SK-N-SH (cell line): ENCODE data around the gene RPAP3. TPM values are rescaled to one million over a fixed set of nuclear protein-coding genes. Genes with fewer than 3 reads are reported as not detected.

Experiments used
- CTCF ChIA-PET: fragments of 300-600, 350-600 bp; formaldehyde crosslinking; extraction: SDS; loops from one replicate; lab custom pipeline; 2021; lab: Yijun Ruan, JAX
- POLR2A ChIA-PET: fragments of 350-600 bp; sonication (Branson Sonifier 250); formaldehyde crosslinking; extraction: SDS; loops from one replicate; lab custom pipeline; 2020; ENCODE audit warnings: antibody characterized with exemption, inconsistent platforms; lab: Yijun Ruan, JAX
- DNase-seq: peaks from one replicate; pipeline ENCODE4 v3.0.0; 2012
- H2AFZ ChIP-seq: fragments of 200-600 bp; sonication (generic); 2 replicates; pipeline ENCODE4 v1.8.1; 2016; ENCODE audit warnings: antibody characterized with exemption, mild to moderate bottlenecking, low read depth
- H3F3A ChIP-seq: fragments of 200-600 bp; sonication (generic); replicated peaks from 2 replicates; pipeline ENCODE3; 2016; ENCODE audit warnings: antibody characterized with exemption, mild to moderate bottlenecking; ENCODE audit not compliant: insufficient read depth
- H3K27ac ChIP-seq, 2 experiments: fragments of 200-500 bp in 1 of 2; fragments of 200-600 bp in 1 of 2; sonication (Bioruptor generic) in 1 of 2; sonication (generic), shearing (Covaris generic) in 1 of 2; 2 replicates each; pipeline versions ENCODE4 v1.5.1 to v1.6.1; 2014 to 2016; ENCODE audit warnings: low read depth in 2 of 2, inconsistent platforms in 1 of 2, low read length in 1 of 2, mild to moderate bottlenecking in 1 of 2, mixed read lengths in 1 of 2
- H3K27me3 ChIP-seq: fragments of 200-600 bp; sonication (generic), shearing (Covaris generic); 2 replicates; pipeline ENCODE4 v1.6.1; 2016; ENCODE audit warnings: mixed run types; ENCODE audit not compliant: insufficient read depth
- H3K36me3 ChIP-seq, 2 experiments: fragments of 200-500 bp in 1 of 2; fragments of 200-600 bp in 1 of 2; sonication (Bioruptor generic) in 1 of 2; sonication (generic) in 1 of 2; replicated peaks in 1 of 2; 2 replicates each; pipeline versions ENCODE3 to v1.5.1; 2014 to 2016; ENCODE audit warnings: low read length in 1 of 2, mild to moderate bottlenecking in 1 of 2; ENCODE audit not compliant: insufficient read depth in 2 of 2, control insufficient read depth in 1 of 2
- H3K4me1 ChIP-seq, 2 experiments: fragments of 200-500 bp in 1 of 2; fragments of 200-600 bp in 1 of 2; sonication (Bioruptor generic) in 1 of 2; sonication (generic), shearing (Covaris generic) in 1 of 2; 2 replicates each; pipeline versions ENCODE4 v1.5.1 to v1.6.1; 2014 to 2016; ENCODE audit warnings: low read depth in 1 of 2, low read length in 1 of 2, mixed run types in 1 of 2; ENCODE audit not compliant: insufficient read depth in 2 of 2, control insufficient read depth in 1 of 2
- H3K4me2 ChIP-seq: fragments of 200-600 bp; sonication (generic), shearing (Covaris generic); 2 replicates; pipeline ENCODE4 v1.6.1; 2017; ENCODE audit warnings: mixed run types
- H3K4me3 ChIP-seq, 2 experiments: fragments of 200-500 bp in 1 of 2; fragments of 200-600 bp in 1 of 2; sonication (Bioruptor generic) in 1 of 2; sonication (generic), shearing (Covaris generic) in 1 of 2; 2 replicates each; pipeline versions ENCODE4 v1.5.1 to v1.8.1; 2014 to 2016; ENCODE audit warnings: low read depth in 2 of 2, inconsistent platforms in 1 of 2, low read length in 1 of 2, mild to moderate bottlenecking in 1 of 2, mixed read lengths in 1 of 2, moderate library complexity in 1 of 2
- H3K79me2 ChIP-seq: fragments of 200-600 bp; sonication (generic); 2 replicates; pipeline ENCODE4 v1.8.1; 2017; ENCODE audit warnings: mild to moderate bottlenecking; ENCODE audit not compliant: insufficient read depth
- H3K9ac ChIP-seq: fragments of 200-600 bp; sonication (generic); 2 replicates; pipeline ENCODE4 v1.6.1; 2017; ENCODE audit warnings: mixed run types
- H3K9me2 ChIP-seq: fragments of 200-600 bp; sonication (generic); 2 replicates; pipeline ENCODE4 v1.6.1; 2017; ENCODE audit warnings: mixed run types
- H3K9me3 ChIP-seq: fragments of 200-600 bp; sonication (generic); 2 replicates; pipeline ENCODE4 v1.6.1; 2017; ENCODE audit warnings: mixed run types, mild to moderate bottlenecking, moderate library complexity
- H4K20me1 ChIP-seq: fragments of 200-600 bp; sonication (generic); 2 replicates; pipeline ENCODE4 v1.6.1; 2017; ENCODE audit warnings: mild to moderate bottlenecking, mixed run types; ENCODE audit not compliant: insufficient read depth
- CHD2 ChIP-seq: fragments of 150-350 bp; IDR thresholded peaks from 2 replicates; pipeline ENCODE4 v1.6.1; 2018; ENCODE audit warnings: low read length; ENCODE audit not compliant: partially characterized antibody
- ELF1 ChIP-seq: IDR thresholded peaks from 2 replicates; pipeline ENCODE4 v1.4.0; 2012
- EP300 ChIP-seq, 2 experiments: IDR thresholded peaks; 2 replicates each; pipeline versions ENCODE4 v1.4.0 to v1.6.1; 2012; ENCODE audit warnings: borderline replicate concordance in 1 of 2, low read depth in 1 of 2, low read length in 1 of 2
- EZH2phosphoT487 ChIP-seq: fragments of 200-600 bp; sonication (generic); IDR thresholded peaks from 2 replicates; pipeline ENCODE4 v1.6.1; 2017; ENCODE audit warnings: low read depth, mixed run types, mild to moderate bottlenecking, antibody characterized with exemption, moderate library complexity, borderline replicate concordance
- FOXJ3 ChIP-seq: sonication (generic); formaldehyde crosslinking; IDR thresholded peaks from 2 replicates; pipeline ENCODE4 v1.5.1; 2020; ENCODE audit warnings: mild to moderate bottlenecking, missing genetic modification reagents
- FOXM1 ChIP-seq: IDR thresholded peaks from 2 replicates; pipeline ENCODE4 v1.4.0; 2012; ENCODE audit warnings: low read depth, mild to moderate bottlenecking
- GABPA ChIP-seq: IDR thresholded peaks from 2 replicates; pipeline ENCODE4 v1.4.0; 2012; ENCODE audit warnings: low read depth, mild to moderate bottlenecking
- JUND ChIP-seq: IDR thresholded peaks from 2 replicates; pipeline ENCODE4 v1.4.0; 2012
- MAX ChIP-seq: IDR thresholded peaks from 2 replicates; pipeline ENCODE4 v1.4.0; 2012; ENCODE audit warnings: low read depth
- MEF2A ChIP-seq: IDR thresholded peaks from 2 replicates; pipeline ENCODE4 v1.4.0; 2012; ENCODE audit warnings: low read depth, borderline replicate concordance
- MXI1 ChIP-seq: IDR thresholded peaks from 2 replicates; pipeline ENCODE4 v1.6.1; 2012; ENCODE audit warnings: mild to moderate bottlenecking, low read depth, low read length, improper control_type of control experiment
- NFIC ChIP-seq: IDR thresholded peaks from 2 replicates; pipeline ENCODE4 v1.4.0; 2012; ENCODE audit warnings: borderline replicate concordance
- RAD21 ChIP-seq: IDR thresholded peaks from 2 replicates; pipeline ENCODE4 v1.6.1; 2012; ENCODE audit warnings: mild to moderate bottlenecking, low read length
- RCOR1 ChIP-seq: fragments of 150-350 bp; IDR thresholded peaks from 2 replicates; pipeline ENCODE4 v1.6.1; 2017; ENCODE audit warnings: antibody characterized with exemption, low read length
- RFX5 ChIP-seq: IDR thresholded peaks from 2 replicates; pipeline ENCODE4 v1.6.1; 2012; ENCODE audit warnings: mild to moderate bottlenecking, improper control_type of control experiment, low read length
- RXRA ChIP-seq: IDR thresholded peaks from 2 replicates; pipeline ENCODE4 v1.4.0; 2012; ENCODE audit warnings: low read depth, mild to moderate bottlenecking, borderline replicate concordance
- SIN3A ChIP-seq: IDR thresholded peaks from 2 replicates; pipeline ENCODE4 v1.6.1; 2012; ENCODE audit warnings: low read depth, mild to moderate bottlenecking, low read length, moderate library complexity, borderline replicate concordance
- SMC3 ChIP-seq: IDR thresholded peaks from 2 replicates; pipeline ENCODE4 v1.6.1; 2012; ENCODE audit warnings: low read depth, low read length, improper control_type of control experiment
- TCF12 ChIP-seq: IDR thresholded peaks from 2 replicates; pipeline ENCODE4 v1.4.0; 2012
- TEAD4 ChIP-seq: IDR thresholded peaks from 2 replicates; pipeline ENCODE4 v1.4.0; 2012; ENCODE audit warnings: mild to moderate bottlenecking, borderline replicate concordance; ENCODE audit not compliant: insufficient read depth
- USF1 ChIP-seq: IDR thresholded peaks from 2 replicates; pipeline ENCODE4 v1.4.0; 2012; ENCODE audit warnings: low read depth, borderline replicate concordance
- YY1 ChIP-seq: IDR thresholded peaks from 2 replicates; pipeline ENCODE4 v1.4.0; 2012; ENCODE audit warnings: low read depth, mild to moderate bottlenecking
- WGBS: methylation state at CpG from one replicate; pipeline ENCODE4 v1.1.6; 2017; ENCODE audit warnings: low lambda C conversion rate; 5-methylcytosine and 5-hydroxymethylcytosine counted together
- polyA plus RNA-seq, 3 experiments: library from polyadenylated mRNA; depleted of rRNA; stranded (reverse); fragments of >200 nt; gene quantifications; 2 replicates each; pipeline ENCODE4 v1.2.3, GENCODE V29; 2012
- TF ChIP-seq, protein P1 (sequence below): IDR thresholded peaks from 2 replicates; pipeline ENCODE4 v1.6.1; 2012; ENCODE audit warnings: mild to moderate bottlenecking, low read depth, low read length, moderate library complexity
- TF ChIP-seq, protein P2 (sequence below): fragments of 200-600 bp; sonication (generic); IDR thresholded peaks from 2 replicates; pipeline ENCODE4 v1.6.1; 2017; ENCODE audit warnings: antibody characterized with exemption, mild to moderate bottlenecking, moderate library complexity
- TF ChIP-seq, protein P3 (sequence below): fragments of 150-350 bp; IDR thresholded peaks from 2 replicates; pipeline ENCODE4 v1.6.1; 2016; ENCODE audit warnings: mild to moderate bottlenecking, low read depth, low read length

Gene RPAP3
- polyA plus RNA-seq (2012; rRNA removed) = 6.7 and 9.3 TPM in 2 replicates
- 11.0 and 15.7 TPM in 2 replicates for polyA plus RNA-seq (2012; cell fraction: cytosol; rRNA removed)
- polyA plus RNA-seq (2012; cell fraction: nucleus; rRNA removed) = 2.4 and 7.6 TPM in 2 replicates

GRCh38 chr12:47705566-47706425 is at the start of gene RPAP3:
Gene RPAP3 (minus strand): TSS chr12:47706030. CDS start chr12:47702840, 3,190 bp downstream.
- peak; percentile 95 for DNase-seq
- Histone ChIP-seq H3K9me2 (no peaks in the 10 kb centered on the region), H3K4me3 (peak within 1 kb of the TSS; percentile 83 to 86), H3K27me3 (no peaks in the 10 kb centered on the region), H3F3A (no peaks in the 10 kb centered on the region), H4K20me1 (no peaks in the 10 kb centered on the region), H3K9ac (peak within 1 kb of the TSS; percentile 73), H3K9me3 (no peaks in the 10 kb centered on the region), H3K4me2 (peak within 1 kb of the TSS; percentile 76), H2AFZ (peak within 1 kb of the TSS; percentile 96), H3K79me2 (peaks cover 36% of the 10 kb centered on the region), H3K4me1 (peaks cover 0 to 5% of the 10 kb centered on the region in 2 experiments; a peak in 2 of 4 replicates), H3K27ac (peak within 1 kb of the TSS; percentile 61 to 84), H3K36me3 (peaks cover 8 to 11% of the 10 kb centered on the region in 2 experiments)
- POLR2A ChIA-PET = interaction anchor here (0.8 to 1.0 kb wide), 3 partner anchors 20 to 140 kb away, joined by 3 to 7 read pairs (median 3); partner anchors contain the start of gene ENDOU
- WGBS = 0% methylated on average over 20 of the region's 66 CpGs
- CTCF ChIA-PET = interaction anchor here (0.6 to 43.0 kb wide), 13 partner anchors 10 to 189 kb away, joined by 3 to 1294 read pairs (median 5); partner anchors contain the start of genes ENDOU, RAPGEF3 and SLC48A1
- TF ChIP-seq YY1 (no peak), JUND (peak; percentile 40), USF1 (no peak), FOXM1 (no peak), MEF2A (no peak), FOXJ3 (no peak), MAX (peak; percentile 70), RCOR1 (no peak), TEAD4 (no peak), RXRA (no peak), ELF1 (peak; percentile 51; the same call in 1 of the 2 replicates), RFX5 (0 out of 2 replicates have a peak, but pooled peaks have one; percentile 34), RAD21 (no peak), MXI1 (peak; percentile 80), GABPA (peak; percentile 14; the same call in 1 of the 2 replicates), NFIC (no peak), SIN3A (0 out of 2 replicates have a peak, but pooled peaks have one; percentile 20), CHD2 (peak; percentile 3), TCF12 (no peak), EP300 (IDR thresholded peaks at IDR 0.05; ENCODE audit: borderline replicate concordance in 1 of 2, low read depth in 1 of 2, low read length in 1 of 2) (no peak), SMC3 (0 out of 2 replicates have a peak, but pooled peaks have one; percentile 5), EZH2phosphoT487 (no peak)
- TF ChIP-seq, protein P1, sequence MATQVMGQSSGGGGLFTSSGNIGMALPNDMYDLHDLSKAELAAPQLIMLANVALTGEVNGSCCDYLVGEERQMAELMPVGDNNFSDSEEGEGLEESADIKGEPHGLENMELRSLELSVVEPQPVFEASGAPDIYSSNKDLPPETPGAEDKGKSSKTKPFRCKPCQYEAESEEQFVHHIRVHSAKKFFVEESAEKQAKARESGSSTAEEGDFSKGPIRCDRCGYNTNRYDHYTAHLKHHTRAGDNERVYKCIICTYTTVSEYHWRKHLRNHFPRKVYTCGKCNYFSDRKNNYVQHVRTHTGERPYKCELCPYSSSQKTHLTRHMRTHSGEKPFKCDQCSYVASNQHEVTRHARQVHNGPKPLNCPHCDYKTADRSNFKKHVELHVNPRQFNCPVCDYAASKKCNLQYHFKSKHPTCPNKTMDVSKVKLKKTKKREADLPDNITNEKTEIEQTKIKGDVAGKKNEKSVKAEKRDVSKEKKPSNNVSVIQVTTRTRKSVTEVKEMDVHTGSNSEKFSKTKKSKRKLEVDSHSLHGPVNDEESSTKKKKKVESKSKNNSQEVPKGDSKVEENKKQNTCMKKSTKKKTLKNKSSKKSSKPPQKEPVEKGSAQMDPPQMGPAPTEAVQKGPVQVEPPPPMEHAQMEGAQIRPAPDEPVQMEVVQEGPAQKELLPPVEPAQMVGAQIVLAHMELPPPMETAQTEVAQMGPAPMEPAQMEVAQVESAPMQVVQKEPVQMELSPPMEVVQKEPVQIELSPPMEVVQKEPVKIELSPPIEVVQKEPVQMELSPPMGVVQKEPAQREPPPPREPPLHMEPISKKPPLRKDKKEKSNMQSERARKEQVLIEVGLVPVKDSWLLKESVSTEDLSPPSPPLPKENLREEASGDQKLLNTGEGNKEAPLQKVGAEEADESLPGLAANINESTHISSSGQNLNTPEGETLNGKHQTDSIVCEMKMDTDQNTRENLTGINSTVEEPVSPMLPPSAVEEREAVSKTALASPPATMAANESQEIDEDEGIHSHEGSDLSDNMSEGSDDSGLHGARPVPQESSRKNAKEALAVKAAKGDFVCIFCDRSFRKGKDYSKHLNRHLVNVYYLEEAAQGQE = no peak
- TF ChIP-seq, protein P2, sequence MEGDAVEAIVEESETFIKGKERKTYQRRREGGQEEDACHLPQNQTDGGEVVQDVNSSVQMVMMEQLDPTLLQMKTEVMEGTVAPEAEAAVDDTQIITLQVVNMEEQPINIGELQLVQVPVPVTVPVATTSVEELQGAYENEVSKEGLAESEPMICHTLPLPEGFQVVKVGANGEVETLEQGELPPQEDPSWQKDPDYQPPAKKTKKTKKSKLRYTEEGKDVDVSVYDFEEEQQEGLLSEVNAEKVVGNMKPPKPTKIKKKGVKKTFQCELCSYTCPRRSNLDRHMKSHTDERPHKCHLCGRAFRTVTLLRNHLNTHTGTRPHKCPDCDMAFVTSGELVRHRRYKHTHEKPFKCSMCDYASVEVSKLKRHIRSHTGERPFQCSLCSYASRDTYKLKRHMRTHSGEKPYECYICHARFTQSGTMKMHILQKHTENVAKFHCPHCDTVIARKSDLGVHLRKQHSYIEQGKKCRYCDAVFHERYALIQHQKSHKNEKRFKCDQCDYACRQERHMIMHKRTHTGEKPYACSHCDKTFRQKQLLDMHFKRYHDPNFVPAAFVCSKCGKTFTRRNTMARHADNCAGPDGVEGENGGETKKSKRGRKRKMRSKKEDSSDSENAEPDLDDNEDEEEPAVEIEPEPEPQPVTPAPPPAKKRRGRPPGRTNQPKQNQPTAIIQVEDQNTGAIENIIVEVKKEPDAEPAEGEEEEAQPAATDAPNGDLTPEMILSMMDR = peak; percentile 63
- TF ChIP-seq, protein P3, sequence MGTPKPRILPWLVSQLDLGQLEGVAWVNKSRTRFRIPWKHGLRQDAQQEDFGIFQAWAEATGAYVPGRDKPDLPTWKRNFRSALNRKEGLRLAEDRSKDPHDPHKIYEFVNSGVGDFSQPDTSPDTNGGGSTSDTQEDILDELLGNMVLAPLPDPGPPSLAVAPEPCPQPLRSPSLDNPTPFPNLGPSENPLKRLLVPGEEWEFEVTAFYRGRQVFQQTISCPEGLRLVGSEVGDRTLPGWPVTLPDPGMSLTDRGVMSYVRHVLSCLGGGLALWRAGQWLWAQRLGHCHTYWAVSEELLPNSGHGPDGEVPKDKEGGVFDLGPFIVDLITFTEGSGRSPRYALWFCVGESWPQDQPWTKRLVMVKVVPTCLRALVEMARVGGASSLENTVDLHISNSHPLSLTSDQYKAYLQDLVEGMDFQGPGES = no peak
